ENCODE measurements around the gene TEC. TPM values are rescaled to one million over a fixed set of nuclear protein-coding genes. Genes with fewer than 3 reads are reported as not detected.
"Not testable (repeated sequence)": the region's sequence is repeated elsewhere in the genome, so short reads cannot be mapped to it uniquely, and the experiment has no call there.

Gene TEC
- 0.12 to 0.35 TPM (median 0.26 TPM) in 3 replicates for total RNA-seq
- long read RNA-seq, result 0 reads

DNA sequence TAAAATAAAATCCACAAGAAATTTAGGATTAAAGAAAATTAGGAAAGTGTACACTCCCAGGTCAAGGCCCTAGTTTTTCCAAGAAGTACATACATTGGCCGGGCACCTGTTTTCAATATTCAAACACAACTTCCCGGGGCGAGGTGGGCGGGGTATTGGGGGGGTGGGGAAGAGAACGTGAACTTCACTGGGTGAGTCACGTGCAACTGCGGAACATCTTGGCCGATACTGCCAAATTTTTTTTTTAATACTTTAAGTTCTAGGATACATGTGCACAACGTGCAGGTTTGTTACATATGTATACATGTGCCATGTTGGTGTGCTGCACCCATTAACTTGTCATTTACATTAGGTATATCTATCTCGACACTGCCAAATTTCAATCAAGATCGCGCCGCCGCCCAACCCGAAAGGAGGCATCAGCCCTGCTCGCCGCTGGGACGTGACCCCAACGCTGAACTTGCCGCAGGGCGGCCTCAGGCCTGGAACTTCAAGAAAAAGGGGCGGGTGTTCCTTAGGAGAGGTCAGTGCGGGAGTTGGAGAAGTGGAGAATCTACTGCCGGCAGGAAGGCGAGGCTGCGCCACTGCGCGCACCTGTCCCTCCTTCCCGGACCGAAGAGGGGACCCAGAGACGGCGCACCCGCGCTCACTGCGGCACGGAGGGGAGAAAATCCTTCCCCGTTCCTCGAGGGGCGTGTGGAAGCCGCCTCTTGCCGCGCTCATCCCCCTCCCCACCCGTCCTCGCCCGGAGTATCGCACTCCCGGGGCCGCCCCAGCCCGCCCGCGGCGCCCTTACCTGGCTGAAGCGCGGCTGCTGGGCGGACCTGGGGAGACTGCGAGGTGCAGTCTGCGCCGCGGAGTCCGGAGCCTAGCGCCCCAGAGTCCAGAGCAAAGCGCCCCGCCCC lies at the start of gene TEC:
Gene TEC, minus strand, starts transcription at position 883 of the 905 bp plus-strand sequence. CDS start 41,224 bp downstream, outside the sequence.
- no peaks in the 10 kb centered on the region for H3K9me3 Mint-ChIP-seq (ENCODE audit: low read depth)
- peak; percentile 68 for DNase-seq (ENCODE audit: low spot score)
- H3K27me3 Mint-ChIP-seq (ENCODE audit: low read depth), result peaks cover 3% of the 10 kb centered on the region
- TF ChIP-seq, protein P1, sequence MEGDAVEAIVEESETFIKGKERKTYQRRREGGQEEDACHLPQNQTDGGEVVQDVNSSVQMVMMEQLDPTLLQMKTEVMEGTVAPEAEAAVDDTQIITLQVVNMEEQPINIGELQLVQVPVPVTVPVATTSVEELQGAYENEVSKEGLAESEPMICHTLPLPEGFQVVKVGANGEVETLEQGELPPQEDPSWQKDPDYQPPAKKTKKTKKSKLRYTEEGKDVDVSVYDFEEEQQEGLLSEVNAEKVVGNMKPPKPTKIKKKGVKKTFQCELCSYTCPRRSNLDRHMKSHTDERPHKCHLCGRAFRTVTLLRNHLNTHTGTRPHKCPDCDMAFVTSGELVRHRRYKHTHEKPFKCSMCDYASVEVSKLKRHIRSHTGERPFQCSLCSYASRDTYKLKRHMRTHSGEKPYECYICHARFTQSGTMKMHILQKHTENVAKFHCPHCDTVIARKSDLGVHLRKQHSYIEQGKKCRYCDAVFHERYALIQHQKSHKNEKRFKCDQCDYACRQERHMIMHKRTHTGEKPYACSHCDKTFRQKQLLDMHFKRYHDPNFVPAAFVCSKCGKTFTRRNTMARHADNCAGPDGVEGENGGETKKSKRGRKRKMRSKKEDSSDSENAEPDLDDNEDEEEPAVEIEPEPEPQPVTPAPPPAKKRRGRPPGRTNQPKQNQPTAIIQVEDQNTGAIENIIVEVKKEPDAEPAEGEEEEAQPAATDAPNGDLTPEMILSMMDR (IDR thresholded peaks at IDR 0.05), result no peak
- peak within 1 kb of the TSS; percentile 84 for H3K4me3 Mint-ChIP-seq (ENCODE audit: unreplicated experiment)
- peaks cover 10% of the 10 kb centered on the region for H3K4me1 Mint-ChIP-seq (ENCODE audit: low read depth)
- no peaks in the 10 kb centered on the region for H3K36me3 Mint-ChIP-seq (ENCODE audit: low read depth)
- no peak within 1 kb of the TSS for H3K27ac Mint-ChIP-seq (ENCODE audit: unreplicated experiment)

DNA sequence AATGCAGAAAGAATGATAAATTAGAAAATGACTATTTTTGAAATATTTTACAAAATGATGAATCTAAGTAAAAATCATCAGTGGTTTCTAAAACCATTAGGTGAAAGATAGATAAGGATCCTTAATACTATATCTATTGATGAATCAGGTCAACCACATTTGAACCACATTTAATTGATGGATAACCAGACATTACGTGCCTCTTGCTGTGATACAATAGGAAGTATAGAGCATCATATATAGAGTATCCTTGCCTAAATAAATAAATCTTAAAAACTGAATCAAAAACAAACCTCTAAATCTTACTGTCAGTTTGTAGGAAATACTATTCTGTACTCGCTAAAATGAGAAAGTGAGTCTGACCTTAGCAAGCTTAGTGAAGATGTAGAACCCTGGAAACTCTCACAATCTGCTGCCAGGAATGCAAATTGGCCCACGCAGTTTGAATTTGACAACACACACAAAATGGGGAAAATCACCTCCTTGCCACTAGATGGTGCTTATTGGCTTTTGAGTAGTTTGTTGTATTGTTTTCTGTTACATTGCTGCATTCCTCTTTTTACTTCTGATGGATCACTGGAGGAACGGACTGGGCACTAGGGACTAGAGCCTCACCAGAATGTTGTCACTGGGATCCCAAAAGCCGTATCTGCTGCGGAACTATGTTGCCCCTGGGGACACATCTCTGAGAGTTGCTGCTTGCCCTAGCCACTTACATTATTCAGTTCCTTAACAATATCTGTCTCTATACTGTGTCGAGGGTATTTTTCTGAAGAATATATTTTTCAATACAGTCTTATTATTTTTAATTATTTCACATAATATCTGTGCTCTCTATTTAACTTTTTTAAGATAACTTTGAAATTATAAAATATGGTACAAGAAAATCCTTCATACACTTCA lies 46.3 kb upstream of the TEC start:
- Mint-ChIP-seq H3K4me1 (ENCODE audit: low read depth) (peaks cover 11% of the 10 kb centered on the region), H3K4me3 (ENCODE audit: unreplicated experiment) (no peak overlapping the region), H3K36me3 (ENCODE audit: low read depth) (no peaks in the 10 kb centered on the region), H3K27ac (ENCODE audit: unreplicated experiment) (no peak overlapping the region), H3K9me3 (ENCODE audit: low read depth) (peaks cover 2% of the 10 kb centered on the region), H3K27me3 (ENCODE audit: low read depth) (no peaks in the 10 kb centered on the region)
- DNase-seq (ENCODE audit: low spot score), result no peak
- TF ChIP-seq, protein P1 (IDR thresholded peaks at IDR 0.05), result peak; percentile 89

DNA sequence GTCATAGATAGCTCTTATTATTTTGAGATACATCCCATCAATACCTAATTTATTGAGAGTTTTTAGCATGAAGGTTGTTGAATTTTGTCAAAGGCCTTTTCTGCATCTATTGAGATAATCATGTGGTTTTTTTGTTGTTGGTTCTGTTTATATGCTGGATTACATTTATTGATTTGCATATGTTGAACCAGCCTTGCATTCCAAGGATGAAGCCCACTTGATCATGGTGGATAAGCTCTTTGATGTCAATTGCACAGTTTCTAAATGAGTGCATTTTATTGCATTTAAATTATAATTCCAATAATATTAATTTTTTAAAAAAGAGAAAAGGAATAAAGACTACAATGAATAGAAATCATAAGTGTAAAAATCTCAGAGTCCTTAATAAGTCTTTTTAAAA lies 45.1 kb upstream of the TEC start:
- not testable (repeated sequence) for DNase-seq (ENCODE audit: low spot score); H3K4me3 Mint-ChIP-seq (ENCODE audit: unreplicated experiment); H3K27me3 Mint-ChIP-seq (ENCODE audit: low read depth); H3K27ac Mint-ChIP-seq (ENCODE audit: unreplicated experiment); H3K9me3 Mint-ChIP-seq (ENCODE audit: low read depth); H3K36me3 Mint-ChIP-seq (ENCODE audit: low read depth)
- peaks cover 12% of the 10 kb centered on the region for H3K4me1 Mint-ChIP-seq (ENCODE audit: low read depth)

DNA sequence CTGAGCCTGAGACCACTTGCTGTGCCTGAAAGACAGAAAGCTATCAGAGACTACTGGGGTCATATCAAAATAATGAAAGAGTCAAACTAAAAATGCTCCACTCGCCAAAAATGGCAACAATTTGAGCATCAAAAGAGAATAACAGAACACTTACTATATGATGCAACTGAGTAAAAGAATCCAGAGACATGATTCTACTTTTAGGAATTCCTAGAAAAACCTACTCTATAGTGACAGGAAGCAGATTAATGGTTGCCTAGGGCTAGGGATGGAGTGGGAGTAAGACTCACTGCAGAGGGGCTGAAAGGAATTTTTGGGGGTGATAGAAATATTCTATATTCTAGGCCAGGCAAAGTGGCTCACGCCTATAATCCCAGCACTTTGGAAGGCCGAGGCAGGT lies 42.3 kb upstream of the TEC start:
- peaks cover 2% of the 10 kb centered on the region for H3K9me3 Mint-ChIP-seq (ENCODE audit: low read depth)
- no peaks in the 10 kb centered on the region for H3K27me3 Mint-ChIP-seq (ENCODE audit: low read depth)
- DNase-seq (ENCODE audit: low spot score), result no peak
- no peak overlapping the region for H3K4me3 Mint-ChIP-seq (ENCODE audit: unreplicated experiment)
- TF ChIP-seq, protein P1 (IDR thresholded peaks at IDR 0.05), result no peak
- H3K27ac Mint-ChIP-seq (ENCODE audit: unreplicated experiment), result peak overlapping the region; percentile 54
- peaks cover 12% of the 10 kb centered on the region for H3K4me1 Mint-ChIP-seq (ENCODE audit: low read depth)
- no peaks in the 10 kb centered on the region for H3K36me3 Mint-ChIP-seq (ENCODE audit: low read depth)

DNA sequence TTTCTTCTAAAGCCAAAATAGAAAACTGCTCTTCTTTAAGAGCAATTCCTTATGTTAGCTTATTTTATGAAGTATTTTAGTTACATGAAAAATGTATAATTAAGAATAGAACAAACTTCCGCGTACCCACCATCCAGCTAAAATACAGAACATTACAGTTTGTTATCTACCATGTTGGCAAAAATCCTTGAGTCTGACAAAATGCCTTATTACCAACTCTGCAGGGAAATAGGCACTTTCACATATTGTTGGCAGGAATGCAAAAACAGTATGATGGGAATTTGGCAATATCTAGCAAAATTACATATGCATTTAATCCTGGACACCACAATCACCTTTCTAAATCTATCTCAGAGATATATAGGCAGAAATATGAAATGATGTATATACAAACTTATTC lies 39.3 kb upstream of the TEC start:
- no peak for DNase-seq (ENCODE audit: low spot score)
- TF ChIP-seq, protein P1 (IDR thresholded peaks at IDR 0.05), result no peak
- no peak overlapping the region for H3K27ac Mint-ChIP-seq (ENCODE audit: unreplicated experiment)
- H3K9me3 Mint-ChIP-seq (ENCODE audit: low read depth), result peaks cover 2% of the 10 kb centered on the region
- peaks cover 7% of the 10 kb centered on the region for H3K4me1 Mint-ChIP-seq (ENCODE audit: low read depth)
- H3K4me3 Mint-ChIP-seq (ENCODE audit: unreplicated experiment), result no peak overlapping the region
- peaks cover 2% of the 10 kb centered on the region for H3K27me3 Mint-ChIP-seq (ENCODE audit: low read depth)
- no peaks in the 10 kb centered on the region for H3K36me3 Mint-ChIP-seq (ENCODE audit: low read depth)
